SKM-1 treated with dmso at 0.1 percent for 144 hours (cell line): ENCODE measurements around the gene DYNC2H1.
"Not testable (repeated sequence)": the region's sequence is repeated elsewhere in the genome, so short reads cannot be mapped to it uniquely, and the experiment has no call there.

Experiments used
- DNase-seq: peaks from one replicate; lab custom pipeline; 2025; ENCODE audit not compliant: unreplicated experiment; lab: John Stamatoyannopoulos, UW

The DYNC2H1 gene

GRCh38 chr11:103368145-103368544, 258.9 kb downstream of the DYNC2H1 start:
- DNase-seq, result no peak

GRCh38 chr11:103370076-103370475, 260.9 kb downstream of the DYNC2H1 start:
- DNase-seq, result peak; percentile 60

GRCh38 chr11:103372906-103373305, 263.7 kb downstream of the DYNC2H1 start:
- no peak for DNase-seq

- DNase-seq, result not testable (repeated sequence)
Observed at GRCh38 chr11:103374227-103374626, 265.0 kb downstream of the DYNC2H1 start.

GRCh38 chr11:103378931-103379330, 269.7 kb downstream of the DYNC2H1 start:
- DNase-seq, result no peak

- no peak for DNase-seq
Observed at GRCh38 chr11:103380031-103380430, 270.8 kb downstream of the DYNC2H1 start.

- DNase-seq, result no peak
Observed at GRCh38 chr11:103384652-103385051, 275.4 kb downstream of the DYNC2H1 start.

GRCh38 chr11:103395612-103396011, 286.4 kb downstream of the DYNC2H1 start:
- no peak for DNase-seq

- no peak for DNase-seq
Observed at GRCh38 chr11:103396237-103396636, 287.0 kb downstream of the DYNC2H1 start.

- DNase-seq, result no peak
Observed at GRCh38 chr11:103397369-103397768, 288.1 kb downstream of the DYNC2H1 start.

- no peak for DNase-seq
Observed at GRCh38 chr11:103398829-103399228, 289.6 kb downstream of the DYNC2H1 start.

- no peak for DNase-seq
Observed at GRCh38 chr11:103406357-103406756, 297.1 kb downstream of the DYNC2H1 start.

GRCh38 chr11:103407641-103408040, 298.4 kb downstream of the DYNC2H1 start:
- no peak for DNase-seq

GRCh38 chr11:103413266-103413888, 304.2 kb downstream of the DYNC2H1 start:
- DNase-seq, result no peak

GRCh38 chr11:103418014-103418413, 308.8 kb downstream of the DYNC2H1 start:
- DNase-seq, result no peak

GRCh38 chr11:103420593-103420992, 311.4 kb downstream of the DYNC2H1 start:
- DNase-seq, result no peak

- no peak for DNase-seq
Observed at GRCh38 chr11:103433386-103434072, 324.3 kb downstream of the DYNC2H1 start.

- no peak for DNase-seq
Observed at GRCh38 chr11:103434073-103434411, 324.8 kb downstream of the DYNC2H1 start.

- no peak for DNase-seq
Observed at GRCh38 chr11:103436131-103436770, 327.0 kb downstream of the DYNC2H1 start.

- DNase-seq, result no peak
Observed at GRCh38 chr11:103441021-103441420, 331.8 kb downstream of the DYNC2H1 start.

- DNase-seq, result no peak
Observed at GRCh38 chr11:103448966-103449365, 339.7 kb downstream of the DYNC2H1 start.

GRCh38 chr11:103450241-103450640, 341.0 kb downstream of the DYNC2H1 start:
- DNase-seq, result no peak
